NCI-H2029 treated with DMSO at 0.1 percent for 48 hours (cell line): ENCODE measurements around the gene DOCK1.

Experiments used
- DNase-seq: peaks from one replicate; lab custom pipeline; 2025; lab: John Stamatoyannopoulos, UW

The DOCK1 gene

GRCh38 chr10:127142136-127142535 lies 236.9 kb downstream of the DOCK1 start:
- DNase-seq: no peak

- DNase-seq: no peak
Measured at GRCh38 chr10:127142856-127143255, 237.6 kb downstream of the DOCK1 start.

DNA sequence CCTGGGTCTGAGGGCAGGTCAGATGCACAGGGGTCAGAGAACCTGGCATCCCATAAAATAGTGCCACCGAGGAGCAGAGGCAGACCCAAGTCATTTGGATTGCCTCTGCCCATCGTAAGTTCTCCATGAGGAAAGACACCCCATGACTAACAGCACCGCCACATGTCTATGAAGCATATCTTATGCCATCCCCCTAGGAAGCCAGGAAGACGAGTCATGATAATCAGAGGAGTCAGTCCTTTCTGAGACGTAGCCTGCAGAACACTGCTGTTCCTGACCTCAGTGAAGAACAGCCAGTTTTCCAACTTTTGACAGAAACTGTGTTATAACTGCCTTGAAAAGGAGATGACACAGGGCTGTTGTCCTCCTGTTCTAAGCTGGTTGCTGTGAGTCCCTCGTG lies 239.9 kb downstream of the DOCK1 start:
- DNase-seq: no peak

DNA sequence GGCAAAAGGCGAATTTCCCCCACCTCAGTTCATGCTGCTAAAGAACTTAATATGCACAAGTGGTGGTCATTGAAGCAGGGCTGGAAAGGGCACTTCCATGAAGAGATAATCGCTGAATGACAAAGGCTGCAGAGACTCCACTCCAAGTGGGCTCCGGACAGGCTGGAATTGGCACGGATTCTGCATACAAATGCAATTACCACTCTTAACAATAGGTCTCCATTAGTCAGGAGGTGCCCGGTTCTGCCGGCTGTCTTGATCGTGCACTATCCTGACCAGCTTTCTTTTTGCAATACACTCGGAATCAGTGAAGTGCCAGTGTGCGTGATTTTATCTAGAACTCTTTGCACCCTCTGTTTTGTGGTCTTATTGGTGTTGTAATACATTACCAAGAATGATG lies 241.4 kb downstream of the DOCK1 start:
- no peak for DNase-seq

DNA sequence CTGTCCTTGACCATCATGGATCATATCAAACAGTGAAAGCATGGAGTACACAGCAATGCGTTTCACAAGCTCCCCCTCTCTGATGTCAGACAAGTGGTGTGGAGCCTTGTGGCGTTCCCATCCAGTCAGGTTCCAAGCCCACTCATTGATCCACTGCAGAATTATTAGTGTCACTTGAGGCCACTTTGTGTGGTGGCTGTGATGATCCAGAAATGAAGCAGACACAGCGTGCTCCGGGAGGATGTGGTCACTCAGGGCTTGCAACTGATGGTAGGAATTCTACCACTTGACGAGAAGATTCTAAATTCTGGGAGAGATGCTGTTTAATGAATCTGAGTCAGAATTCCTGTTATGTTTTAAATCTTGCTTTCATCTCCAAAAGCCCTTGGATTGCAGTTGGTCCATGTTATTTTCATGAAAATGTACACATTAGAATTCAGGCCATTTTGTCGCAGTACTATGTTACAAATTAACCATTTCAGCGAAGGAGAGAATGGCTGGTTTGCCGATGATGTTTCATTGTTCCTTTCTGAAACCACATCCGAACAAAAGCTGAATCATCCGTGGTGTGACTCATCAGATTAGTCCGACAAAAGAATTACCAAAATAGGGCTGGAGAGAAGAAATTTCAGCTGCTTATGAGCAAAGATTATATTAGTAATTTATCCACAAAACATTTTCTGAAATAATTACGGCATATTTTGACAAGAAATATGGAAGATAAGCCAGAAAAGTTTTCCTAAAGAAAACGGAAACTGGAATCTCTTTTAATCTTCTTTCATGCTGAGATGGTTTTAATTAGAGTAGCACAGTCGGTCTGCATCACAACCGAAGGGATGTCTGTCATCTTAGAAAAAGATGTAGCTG lies 243.1 kb downstream of the DOCK1 start:
- DNase-seq: no peak

DNA sequence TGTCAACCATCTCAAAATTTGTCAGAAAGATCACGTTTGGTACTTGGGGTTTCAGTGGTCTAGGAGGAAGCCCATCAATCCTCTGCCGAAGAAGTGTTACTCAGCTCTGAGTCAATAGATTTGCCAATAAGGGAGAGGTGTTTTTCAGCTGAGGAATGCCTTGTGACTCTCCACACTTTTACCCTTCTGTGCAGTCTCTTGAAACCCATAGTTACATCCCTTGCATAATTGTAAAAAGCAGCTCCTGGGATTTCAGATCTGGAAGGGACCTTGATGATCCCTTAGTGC lies 243.6 kb downstream of the DOCK1 start:
- DNase-seq: no peak

GRCh38 chr10:127149501-127150081 lies 244.4 kb downstream of the DOCK1 start:
- no peak for DNase-seq

GRCh38 chr10:127150136-127150535 lies 244.9 kb downstream of the DOCK1 start:
- DNase-seq: no peak

DNA sequence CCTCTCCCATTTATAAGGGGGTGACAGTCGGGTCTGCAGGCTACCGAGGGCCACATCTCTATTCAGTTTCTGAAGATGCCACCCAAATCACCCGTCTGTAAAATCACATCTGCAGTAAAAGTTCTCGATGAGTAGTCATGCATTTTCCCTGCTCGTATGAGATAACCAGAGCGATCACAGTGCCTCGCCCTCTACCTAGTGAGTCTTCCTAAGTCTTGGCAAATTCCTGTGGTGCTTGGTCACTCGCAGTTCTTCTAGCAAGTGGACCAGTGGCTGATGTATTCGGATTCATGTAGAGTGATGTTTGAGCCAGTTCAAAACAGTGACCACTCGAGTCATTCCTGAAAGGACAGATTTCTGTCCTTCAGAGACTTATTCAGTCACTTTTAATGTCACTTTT lies 246.3 kb downstream of the DOCK1 start:
- no peak for DNase-seq

GRCh38 chr10:127151981-127152699 lies 246.9 kb downstream of the DOCK1 start:
- no peak for DNase-seq

GRCh38 chr10:127153181-127153580 lies 248.0 kb downstream of the DOCK1 start:
- DNase-seq: no peak

DNA sequence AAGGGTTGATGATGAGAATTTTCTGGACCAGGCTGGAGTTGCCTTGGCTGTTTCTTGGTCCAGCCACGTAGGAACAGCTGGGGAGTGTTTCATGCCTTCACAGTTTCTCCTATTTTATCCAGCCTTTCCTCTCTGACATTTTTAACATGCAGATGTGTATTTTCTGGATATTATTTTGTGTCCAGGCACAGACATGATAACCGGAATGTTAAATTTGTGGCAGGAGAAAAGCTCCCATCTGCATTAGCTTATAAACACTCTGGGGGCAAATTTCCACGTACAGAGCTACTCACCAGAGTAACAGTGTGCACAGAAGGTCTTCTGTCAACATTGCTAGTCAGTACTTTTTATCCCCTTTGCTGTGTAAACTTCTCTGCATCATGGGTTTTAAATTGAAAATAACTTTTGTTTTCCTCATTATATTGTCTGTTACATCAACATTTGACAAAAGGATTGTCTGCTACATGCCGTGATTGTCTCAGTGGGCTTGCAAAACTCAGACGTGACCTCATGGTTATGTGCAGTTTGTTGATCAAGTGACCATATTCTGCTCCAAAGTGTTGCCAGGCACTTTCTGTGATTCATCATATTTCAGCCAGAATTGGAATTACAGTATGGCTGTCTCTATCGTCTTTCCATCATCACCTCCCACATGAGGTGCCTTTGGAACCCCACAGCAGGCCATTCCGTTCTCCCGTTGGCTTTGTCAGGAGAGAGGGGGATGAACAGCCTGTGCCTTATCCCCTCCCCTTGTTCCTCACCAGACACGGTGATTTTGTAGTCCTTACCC lies 249.8 kb downstream of the DOCK1 start:
- DNase-seq: no peak

DNA sequence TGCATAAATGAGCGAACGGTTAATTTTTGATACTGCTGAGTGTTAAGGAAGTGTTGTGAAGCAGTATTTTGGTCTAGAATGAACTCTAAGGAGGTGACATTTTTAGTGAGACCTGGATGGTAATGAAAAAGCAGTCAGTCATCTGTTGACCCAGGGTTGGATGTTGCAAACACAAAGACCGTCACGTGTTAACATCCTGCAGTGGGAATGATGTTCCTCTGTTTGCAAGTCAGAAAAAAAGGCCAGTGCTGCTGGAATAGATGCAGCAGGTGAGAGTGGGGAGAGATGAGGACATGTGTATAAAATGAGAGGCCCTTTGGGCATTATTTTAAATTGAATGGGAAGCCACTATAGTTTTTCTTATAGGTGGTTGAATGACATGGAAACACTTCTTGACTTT lies 251.9 kb downstream of the DOCK1 start:
- no peak for DNase-seq

DNA sequence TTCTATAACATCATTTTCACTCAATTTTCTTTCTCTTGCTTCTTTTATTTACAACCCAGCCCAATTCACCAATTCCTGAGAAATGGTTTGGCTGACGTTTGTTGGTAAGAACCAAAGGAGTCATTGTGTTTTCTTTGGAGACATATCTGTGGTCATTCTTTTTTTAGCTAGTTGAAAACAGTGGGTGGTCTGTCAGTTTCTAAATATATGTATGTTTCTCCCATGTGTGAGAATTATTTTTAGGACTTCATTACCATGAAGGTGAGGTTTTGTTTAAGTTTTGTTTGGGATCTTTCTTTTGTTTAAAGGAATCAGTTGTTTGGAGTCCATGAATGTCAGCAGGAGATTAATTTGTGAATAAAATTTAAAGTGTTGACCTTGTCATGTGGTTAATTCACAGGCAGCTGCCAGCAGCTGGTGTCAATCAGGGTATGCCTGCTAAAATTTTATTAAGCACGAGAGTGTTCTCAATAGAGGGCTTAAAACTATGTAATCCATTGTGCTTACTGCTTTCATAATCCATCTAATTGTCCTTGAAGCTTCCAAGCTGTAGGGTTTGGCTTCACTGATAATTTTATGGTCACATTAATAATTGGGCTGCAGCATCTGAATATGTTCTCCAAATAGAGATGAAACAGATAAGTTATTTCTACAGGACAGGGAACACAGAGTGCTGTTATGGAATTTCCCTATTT lies 252.4 kb downstream of the DOCK1 start:
- DNase-seq: no peak

GRCh38 chr10:127158662-127159061 lies 253.4 kb downstream of the DOCK1 start:
- DNase-seq: no peak

- DNase-seq: no peak
Measured at GRCh38 chr10:127159648-127160245, 254.5 kb downstream of the DOCK1 start.

DNA sequence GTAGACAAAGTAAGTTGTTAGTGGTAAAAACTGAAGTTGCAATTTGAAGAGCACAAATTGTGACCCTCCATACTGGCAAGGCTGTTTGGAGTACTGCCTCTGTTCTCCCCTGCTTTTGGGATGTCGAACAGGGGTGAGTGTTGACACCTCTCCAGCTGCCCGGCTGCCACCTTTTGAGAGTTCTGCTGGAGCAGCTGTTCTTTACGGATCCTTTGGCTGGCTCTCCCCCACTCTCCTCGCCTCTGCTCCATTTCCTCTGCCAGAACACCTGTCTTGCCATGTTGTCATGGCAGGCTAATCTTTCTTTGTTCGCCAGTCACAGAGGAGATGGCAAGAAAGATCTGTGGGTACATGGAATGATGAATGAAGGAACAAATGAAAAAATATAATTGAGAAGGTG lies 256.3 kb downstream of the DOCK1 start:
- no peak for DNase-seq

- no peak for DNase-seq
Measured at GRCh38 chr10:127162841-127163240, 257.6 kb downstream of the DOCK1 start.

GRCh38 chr10:127168261-127168660 lies 263.0 kb downstream of the DOCK1 start:
- no peak for DNase-seq

DNA sequence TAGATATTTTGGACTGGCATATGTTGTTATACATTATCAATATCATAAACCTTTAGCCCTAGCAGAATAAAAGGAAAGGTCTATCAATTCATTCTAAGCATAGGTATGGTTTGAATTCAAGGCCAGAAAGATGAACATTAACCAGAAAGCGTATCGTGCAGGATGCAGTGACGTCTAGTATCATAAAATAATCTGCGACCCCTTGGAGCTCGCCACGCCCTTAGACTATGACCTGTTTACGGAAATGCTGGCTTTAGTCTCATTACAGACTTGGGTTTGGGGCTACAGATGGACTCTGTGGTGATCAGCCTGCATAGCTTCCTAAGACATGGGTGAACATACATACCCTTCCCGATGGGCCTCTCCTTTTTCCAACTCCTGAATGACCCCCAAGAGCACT lies 269.6 kb downstream of the DOCK1 start:
- DNase-seq: no peak

DNA sequence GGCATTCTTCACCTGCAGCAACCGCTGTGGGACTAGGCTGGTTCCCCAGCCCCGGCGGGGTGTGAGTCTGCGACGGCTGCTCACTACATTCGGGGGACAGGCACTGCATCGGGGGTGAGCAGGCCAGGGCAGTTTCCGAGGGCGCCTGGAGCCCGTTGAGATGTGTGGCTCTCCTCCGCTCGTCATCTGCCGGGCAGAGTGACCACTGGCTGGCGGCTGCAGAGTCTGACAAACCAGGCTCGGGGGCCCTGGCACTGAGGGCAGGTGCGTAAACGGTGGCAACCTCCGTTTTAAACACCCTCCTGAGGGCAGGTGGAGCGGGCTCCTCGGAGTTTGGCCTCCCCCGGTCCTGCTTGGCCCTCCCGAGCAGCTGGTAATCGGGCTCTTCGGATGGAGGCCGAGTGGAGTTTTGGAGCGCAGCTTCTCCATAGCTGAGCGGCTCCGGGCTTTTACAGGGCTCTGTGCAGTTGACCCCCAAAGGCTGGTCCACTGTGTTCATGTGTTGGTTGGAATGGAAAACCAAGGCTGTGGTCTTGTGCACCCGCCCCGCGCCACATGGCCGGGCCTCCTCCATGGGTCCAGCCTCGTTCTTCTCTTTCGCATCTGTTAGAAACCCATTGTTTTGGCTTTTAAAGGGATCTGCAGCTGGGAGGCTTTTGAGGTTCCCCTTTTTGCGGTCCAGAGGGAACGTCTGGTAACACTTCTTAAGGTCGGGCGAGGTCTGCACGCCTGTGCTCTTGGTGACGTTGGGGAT lies 270.3 kb downstream of the DOCK1 start:
- no peak for DNase-seq
